Kidney glomerular epithelial cell (primary cell): ENCODE measurements around the gene HSD17B2.
"Not testable (repeated sequence)": the region's sequence is repeated elsewhere in the genome, so short reads cannot be mapped to it uniquely, and the experiment has no call there.

Source experiments
- DNase-seq: peaks from one replicate; lab custom pipeline; 2025; lab: John Stamatoyannopoulos, UW

HSD17B2 gene

DNA sequence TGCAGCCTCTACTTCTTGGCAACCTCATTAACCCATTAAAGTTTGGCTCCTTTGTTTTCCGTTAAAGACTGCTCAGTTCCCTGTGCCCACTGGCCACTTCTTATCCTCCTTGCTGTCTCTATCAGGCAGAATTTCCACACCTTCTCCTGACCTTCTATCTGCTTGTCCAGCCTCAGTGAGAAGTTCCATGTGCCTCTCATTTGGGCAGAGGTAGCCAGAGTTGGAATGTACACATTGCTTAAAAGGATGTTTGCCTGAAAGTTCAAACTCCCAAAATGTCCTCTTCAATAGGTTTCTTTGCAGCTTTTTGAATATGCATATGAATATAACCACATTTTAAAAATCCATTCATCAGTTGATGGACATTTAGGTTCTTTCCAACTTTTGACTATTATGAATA is 47.0 kb downstream of the HSD17B2 start:
- DNase-seq = no peak

DNA sequence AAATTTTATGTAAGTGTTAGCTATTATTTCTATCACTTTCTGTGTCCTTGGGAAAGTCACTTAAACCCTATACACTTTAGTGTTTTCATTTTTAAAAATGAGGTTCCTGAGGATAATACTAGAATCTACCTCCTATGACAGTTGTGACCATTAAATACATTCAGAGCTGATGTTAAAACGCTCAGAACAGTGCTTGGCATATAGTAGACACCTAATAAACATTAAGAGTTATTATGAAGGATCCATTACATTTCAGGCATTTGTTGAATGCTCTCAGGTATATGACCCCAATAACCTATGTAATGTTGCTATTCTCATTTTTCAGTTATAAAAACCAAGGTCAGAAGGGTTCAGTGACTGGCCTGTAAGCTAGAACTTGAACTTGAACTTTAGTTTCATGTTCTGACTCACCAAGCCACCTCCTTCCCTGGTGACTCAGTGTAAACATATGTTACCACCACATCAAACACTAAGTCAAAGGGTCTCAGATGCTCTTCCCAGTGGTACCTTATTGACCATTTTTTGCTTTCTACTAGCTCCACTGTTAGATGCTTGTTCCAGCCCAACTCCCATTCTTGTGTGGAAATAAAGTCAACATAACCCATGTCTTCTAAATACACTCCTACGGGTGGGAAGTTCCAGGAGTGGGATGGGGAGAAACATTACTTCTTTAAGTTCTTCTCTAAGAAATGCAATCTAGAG is 47.6 kb downstream of the HSD17B2 start:
- DNase-seq = peak; percentile 19

DNA sequence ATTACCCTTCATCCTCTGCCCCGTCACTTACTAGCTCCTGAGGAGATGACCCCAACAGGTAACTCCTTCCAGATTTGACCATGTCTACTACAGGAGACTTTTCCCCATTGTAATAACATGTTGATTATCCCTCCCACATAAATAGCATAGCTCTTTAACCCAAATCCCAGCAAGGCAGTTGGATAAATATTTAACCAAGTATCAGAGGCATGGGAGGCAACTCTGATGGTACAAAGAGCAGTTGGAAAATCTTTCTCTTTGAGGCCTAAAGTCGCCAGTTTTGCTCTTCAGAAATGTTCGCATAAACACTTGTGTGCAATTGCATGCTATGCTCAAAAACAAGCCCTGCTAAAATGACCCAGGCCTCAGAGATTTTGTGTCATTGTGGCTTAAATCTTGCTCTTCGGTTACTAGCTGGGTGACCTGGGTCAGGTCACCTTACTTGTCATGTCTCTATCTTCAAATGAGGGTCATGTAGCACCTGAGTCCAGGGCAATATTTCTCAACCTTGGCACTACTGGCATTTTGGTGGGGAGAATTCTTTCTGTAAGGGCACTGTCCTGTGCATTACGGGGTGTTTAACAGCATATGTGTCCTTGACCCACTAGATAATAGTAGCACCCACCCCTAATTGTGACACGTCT is 48.8 kb downstream of the HSD17B2 start:
- DNase-seq = no peak

DNA sequence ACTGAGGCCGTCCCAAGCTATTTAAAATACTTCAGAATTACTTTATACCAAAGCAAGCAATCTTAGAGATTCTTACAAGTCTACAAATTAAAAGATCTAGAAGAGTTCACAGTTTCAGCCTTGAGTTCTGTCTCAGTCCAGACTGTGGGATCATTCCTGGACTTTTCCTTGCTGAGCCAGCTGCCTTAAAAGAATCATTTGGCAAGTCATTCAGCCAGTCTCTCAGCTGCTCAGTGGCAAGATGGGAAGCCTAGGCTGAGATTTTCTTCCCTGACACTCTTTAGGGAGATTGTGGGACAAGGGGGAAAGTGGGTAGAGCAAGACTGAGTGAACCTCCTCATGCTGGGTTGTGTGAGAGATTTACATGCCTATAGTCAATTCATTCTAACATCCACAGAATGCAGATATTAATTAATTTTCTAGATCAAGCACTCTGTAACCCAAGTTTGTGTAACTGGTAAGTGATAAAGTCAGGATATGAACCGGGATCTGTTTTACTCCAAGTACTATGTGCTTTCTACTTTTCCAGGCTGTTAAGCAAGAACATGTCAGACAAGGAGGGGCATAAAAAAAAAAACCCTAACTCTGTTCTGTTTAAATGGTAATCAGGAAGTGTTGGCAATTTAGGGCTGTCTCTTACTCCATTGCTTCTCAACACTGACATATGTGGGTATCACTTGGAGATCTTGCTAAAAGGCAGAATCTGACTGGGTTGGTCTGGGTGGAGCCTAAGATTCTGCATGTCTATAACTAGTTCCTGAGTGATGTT is 50.1 kb downstream of the HSD17B2 start:
- no peak for DNase-seq

DNA sequence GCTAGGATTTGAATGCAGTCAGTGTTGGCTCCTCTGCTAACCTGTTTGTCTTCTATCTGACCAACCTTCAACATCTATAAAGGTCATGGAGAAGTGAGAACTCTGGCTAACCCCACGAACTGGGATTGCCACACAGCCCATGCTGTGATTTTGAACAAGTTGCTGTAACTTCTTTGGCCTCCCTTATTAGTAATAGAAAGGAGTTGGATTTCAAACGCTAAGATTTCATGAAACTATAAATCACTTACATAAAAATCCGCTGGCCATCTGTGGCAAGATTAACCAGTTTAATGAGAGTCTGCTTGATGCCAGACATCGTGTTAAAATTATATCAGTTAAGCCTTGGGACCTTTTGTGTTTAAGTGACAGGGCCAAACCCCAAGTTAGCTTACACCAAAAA is 53.4 kb downstream of the HSD17B2 start:
- no peak for DNase-seq

DNA sequence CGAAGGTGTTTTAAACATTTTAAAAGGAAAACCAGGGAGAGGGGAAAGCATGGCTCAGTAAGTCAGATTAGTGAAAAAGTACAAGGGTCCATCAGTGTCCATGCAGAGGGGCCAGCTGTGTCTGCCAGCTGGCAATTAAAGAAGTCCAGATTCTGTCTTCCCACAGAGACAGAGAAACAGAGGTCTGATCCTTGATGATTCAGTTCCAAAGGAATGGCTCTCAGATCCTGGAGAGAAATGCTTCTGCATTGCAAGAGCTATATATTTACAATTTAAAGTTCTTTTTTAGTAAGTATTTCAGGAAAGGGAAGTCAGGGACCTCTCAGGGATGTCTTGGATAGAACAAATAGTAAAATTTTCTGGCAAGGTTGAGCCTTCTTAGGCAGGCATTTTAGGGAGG is 56.2 kb downstream of the HSD17B2 start:
- DNase-seq = no peak

DNA sequence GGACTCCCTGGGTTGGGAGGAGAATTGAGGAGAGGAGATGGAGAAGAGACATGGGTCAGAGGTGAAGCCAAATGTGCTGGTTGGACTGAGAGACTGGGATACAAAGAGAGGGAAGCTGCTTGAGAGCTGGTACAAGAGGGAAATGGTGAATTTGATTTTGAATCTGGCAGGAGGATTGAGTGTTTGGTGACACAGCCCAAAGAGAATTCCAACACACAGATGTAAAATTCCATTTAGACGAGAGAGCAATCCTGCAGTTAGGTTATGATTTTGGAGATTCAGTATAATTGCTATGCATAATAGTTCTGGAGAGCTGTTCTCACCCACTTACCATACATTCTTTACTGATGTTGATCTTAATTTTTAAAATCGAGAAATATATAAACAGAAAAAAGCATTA is 57.7 kb downstream of the HSD17B2 start:
- DNase-seq = no peak

DNA sequence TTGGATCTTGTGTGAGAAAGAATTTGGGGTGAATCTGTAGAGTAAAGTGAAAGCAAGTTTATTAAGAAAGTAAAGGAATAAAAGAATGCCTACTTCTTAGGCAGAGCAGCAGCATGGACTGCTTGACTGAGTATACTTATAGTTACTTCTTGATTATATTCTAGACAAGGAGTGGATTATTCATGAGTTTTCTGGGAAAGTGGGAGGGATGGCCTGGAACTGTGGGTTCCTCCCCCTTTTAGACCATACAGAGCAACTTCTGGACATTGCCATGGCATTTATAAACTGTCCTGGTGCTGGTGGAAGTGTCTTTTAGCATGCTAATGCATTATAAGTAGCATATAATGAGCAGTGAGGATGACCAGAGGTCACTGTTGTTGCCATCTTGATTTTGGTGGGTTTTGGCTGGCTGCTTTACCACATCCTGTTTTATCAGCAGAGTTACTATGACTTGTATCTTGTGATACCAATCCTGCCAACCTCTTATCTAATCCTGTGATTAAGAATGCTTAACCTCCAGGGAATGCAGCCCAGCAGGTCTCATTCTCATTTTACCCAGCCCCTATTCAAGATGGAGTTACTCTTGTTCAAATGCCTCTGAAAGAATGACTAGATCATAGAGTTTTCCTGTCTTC is 58.7 kb downstream of the HSD17B2 start:
- no peak for DNase-seq

DNA sequence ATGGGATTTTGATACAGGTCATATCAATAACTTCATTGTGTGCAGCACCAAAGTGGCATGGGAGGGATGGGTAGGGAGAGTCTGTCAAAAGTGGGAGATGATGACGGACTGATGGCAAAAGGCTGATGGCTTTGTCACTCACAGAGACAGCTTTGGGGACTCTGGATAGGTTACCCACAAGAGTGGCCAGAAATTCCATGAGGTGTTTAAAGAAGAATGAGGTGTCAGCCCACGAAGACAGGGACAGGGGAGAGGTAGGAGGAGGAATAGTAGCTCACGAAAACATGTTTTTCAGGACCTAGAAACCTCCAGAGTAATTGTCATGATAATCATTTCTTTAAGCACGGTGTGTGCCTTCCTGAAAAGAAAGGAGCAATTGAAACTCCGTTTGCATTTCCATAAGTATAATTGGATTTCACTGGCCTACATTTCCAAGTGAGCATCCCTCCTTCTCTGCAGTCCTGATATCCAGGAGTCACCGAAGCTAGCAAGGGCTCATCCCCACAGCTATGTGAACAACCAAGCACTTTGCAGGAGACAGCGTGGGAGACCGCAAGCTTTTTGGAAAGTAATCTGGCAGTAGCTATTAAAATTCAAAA is 60.0 kb downstream of the HSD17B2 start:
- no peak for DNase-seq

DNA sequence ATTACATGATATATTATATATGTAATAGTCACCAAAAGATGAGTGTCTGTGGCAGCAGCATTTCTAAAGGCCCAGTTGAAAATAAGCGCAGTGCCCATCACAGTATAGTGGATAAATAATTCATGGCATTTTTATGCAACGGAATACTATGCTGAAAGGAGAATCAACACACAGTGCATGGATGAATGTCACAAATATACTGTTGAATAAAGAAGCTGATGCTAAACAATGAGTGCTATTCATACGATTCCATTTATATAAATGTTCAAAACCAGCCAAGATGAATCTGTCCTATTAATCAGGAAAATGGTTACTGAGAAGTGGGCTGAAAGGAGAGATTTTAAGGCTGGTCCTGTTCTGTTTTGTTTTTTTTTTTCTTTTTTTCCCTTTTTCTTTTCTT is 61.6 kb downstream of the HSD17B2 start:
- DNase-seq = no peak

DNA sequence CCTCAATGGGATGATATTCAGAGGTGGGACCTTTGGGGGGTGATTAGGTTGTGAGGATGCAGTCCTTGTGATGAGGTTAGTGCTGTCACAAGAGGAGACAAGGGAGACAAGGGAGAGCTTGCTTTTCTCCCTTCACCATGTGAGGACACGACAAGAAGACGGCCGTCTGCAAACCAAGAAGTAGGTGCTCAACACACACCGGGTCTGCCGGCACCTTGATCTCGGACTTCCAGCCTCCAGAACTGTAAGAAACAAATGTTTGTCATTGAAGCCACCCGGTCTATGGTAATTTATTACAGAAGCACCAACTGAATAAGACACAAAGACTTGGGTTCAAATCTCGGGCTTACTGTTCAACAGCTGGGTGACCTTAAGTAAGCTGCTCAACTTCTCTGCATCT is 70.1 kb downstream of the HSD17B2 start:
- DNase-seq = no peak

DNA sequence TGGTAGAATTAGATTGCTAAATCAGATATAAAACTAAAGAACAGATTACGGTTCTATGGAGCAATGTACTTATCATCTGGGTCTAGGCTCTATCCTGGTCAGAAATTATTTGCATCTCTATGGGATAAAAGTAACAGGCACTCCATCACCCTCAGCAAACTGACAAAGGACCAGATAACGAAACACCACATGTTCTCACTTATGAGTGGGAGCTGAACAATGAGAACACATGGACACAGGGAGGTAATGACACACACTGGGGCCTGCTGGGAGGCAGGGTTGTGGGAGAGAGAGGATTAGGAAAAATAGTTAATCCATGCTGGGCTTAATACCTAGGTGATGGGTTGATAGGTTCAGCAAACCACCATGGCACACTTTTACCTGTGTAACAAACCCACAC is 73.0 kb downstream of the HSD17B2 start:
- no peak for DNase-seq

DNA sequence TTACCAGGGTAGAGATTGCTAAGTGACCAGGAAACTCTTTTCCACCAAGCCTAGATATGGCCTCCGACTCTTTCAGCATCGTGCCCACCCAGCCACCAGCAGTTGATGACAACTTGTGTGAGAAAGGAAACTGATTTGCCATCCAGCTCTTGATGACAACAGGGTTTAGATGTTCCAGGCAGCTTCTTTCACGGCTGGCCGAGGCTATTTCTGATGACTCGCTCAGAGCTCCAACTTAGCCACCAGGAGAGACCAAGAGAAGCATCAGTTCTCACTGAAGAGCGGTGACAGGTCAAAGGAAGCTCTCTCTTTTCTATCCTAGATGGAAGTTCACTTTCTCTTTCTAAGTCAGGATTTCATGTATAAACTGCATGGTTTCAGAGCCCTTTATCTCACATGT is 73.7 kb downstream of the HSD17B2 start:
- peak; percentile 11 for DNase-seq

DNA sequence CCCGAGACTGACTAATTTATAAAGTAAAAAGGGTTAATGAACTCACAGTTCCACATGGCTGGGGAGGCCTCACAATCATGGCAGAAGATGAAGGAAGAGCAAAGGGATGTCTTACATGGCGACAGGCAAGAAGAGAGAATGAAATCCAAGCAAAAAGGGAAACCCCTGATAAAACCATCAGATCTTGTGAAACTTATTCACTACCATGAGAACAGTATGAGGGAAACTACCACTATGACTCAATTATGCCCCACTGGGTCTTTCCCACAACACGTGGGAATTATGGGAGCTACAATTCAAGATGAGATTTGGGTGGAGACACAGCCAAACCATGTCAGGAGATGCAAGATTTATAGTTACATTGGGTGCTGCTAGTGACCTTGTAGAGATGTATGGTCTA is 74.2 kb downstream of the HSD17B2 start:
- DNase-seq = not testable (repeated sequence)

DNA sequence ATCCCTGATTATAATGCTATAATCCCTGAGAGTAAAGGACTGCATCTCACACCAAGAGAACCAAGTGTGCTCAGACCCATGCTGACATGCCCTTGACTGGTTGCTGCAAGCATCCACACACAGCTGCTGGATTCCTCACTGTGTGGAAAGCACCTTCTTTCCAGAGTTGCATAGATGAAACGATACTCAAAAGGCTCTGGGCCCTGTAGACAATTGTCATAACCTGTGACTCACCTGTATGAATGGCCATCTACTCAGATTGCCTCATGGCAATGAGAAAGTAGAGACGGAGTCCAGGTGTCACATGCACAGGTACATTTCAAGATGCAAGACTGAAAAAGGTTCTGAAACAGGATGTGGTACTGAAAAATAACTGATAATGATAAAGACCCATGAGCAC is 76.9 kb downstream of the HSD17B2 start:
- DNase-seq = no peak

DNA sequence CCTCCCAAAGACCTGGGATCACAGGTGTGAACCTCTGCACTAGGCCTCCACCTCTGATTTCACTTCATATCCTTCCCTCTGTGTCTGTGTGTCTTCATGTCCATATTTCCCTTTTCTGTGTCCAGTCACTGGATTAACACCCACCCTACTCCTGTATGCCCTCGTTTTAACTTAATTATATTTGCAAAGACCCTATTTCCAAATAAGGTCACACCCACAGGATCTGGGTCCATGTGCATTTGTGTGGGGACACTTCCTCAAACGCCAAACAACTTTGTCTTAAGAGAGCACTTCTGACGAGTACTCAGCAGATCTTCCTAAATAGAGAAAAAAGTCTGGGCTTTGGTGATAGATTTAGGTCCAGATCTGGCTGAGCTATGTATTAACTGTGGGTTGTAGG is 78.7 kb downstream of the HSD17B2 start:
- DNase-seq = no peak

DNA sequence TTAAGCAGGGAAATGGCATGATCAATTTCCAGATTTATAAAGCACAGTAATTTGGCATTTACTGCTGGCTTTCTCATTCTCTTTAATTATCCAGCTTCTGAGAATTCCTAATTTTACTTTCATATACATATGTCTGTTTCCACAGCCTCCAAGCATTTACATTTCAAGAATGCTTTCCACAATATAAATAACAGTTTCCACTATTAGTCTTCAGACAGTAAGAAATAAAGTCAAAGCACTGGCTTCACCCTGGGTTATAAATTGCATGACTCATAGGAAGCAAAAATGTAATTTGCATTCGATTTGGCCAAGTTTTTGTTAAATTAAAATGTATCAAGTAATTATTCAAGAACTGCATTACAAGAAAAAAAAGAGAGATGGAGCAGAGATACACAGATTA is 81.5 kb downstream of the HSD17B2 start:
- DNase-seq = no peak

DNA sequence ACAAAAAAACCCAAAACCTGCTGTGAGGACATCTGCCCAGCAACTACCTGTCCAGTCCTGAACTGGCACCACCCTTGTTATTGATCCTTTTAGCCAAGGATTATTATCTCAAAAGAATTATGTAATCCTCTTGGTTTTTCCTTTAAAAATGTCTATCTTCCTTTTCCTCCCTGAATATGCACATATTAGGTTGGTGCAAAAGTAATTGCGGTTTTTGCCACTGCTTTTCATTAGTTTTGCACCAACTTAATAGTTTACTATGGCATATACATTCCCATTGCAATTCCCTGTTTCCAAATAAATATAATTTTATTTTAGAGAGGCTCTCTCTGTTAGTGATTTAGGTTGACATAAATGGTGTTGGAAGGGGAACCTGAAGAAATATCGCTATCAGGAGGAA is 83.7 kb downstream of the HSD17B2 start:
- no peak for DNase-seq

DNA sequence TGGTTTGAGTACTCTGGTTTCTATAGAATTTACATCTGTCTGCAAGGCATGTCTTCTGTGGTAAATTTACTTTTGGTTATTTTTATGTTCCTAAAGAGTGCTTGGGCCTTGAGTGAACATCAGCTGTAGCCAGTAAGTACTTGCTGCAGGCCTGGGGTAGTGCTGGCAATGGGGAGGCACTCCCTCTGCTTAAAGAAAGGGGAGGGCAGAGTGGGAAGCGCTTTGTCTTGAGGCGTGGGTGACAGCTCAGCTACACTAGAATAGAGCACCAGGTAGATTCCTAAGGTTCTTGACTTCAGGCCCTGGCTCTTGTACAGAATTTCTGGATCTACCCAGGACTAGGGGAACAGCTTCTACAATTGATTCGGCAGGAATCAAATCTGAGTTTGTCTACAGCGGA is 84.4 kb downstream of the HSD17B2 start:
- no peak for DNase-seq

DNA sequence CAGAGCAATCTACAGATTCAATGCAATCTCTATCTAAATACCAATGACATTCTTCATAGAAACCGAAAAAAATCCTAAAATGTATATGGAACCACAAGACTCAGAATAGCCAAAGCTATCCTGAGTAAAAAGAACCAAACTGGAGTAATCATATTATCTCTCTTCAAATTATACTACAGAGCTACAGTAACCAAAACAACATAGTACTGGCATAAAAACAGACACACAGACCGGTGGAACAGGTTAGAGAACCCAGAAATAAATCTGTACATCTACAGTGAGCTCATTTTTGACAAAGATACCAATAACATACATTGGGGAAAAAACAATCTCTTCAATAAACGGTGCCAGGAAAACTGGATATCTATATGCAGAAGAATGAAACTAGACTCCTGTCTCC is 89.6 kb downstream of the HSD17B2 start:
- DNase-seq = no peak

DNA sequence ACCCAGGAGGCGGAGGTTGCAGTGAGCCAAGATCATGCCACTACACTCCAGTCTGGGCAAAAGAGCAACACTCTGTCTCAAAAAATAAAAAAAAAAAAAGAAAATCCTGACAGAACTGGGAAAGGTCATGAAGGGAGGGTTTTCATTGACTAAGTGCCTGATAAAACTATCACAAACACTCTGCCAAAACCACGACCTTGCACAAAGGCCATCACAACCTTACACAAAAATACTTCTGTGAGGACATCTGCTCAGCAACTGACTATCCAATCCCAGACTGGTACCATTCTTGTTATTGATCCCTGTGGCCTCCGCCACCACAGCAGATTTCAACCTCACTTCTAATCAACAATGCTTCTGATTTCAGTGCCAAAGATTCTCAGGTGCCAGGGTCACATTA is 94.8 kb downstream of the HSD17B2 start:
- DNase-seq = no peak

DNA sequence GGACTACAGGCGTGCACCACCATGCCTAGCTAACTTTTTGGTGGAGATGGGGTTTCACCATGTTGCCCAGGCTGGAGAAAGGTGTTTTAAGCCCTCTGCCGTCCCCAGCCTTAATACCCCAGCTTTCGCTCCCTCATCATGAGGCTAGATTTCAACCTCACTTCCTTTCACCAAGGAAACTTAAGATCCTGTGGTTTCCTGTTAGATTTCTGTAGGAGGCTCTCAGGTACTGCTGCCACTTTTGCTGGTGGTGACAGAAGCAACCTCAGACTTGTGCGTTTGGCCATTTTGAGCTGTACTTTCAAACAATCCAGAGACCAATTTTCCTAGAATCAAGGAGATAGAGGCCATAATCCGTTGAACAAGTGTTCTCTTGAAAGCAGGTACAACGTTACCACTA is 98.7 kb downstream of the HSD17B2 start:
- no peak for DNase-seq
